Neural cell (in vitro differentiated cells): ENCODE results near the gene TSPAN15.

Experiments used
- EP300 ChIP-seq: fragments of 450-650 bp; conservative IDR thresholded peaks from 2 replicates; pipeline ENCODE4 v1.6.1; 2014; ENCODE audit warnings: antibody characterized with exemption, mild to moderate bottlenecking, moderate library complexity; ENCODE audit not compliant: poor library complexity, severe bottlenecking
- EZH2 ChIP-seq: fragments of 200-600, 300-800 bp; shearing (Covaris generic), sonication (generic); IDR thresholded peaks from 2 replicates; pipeline ENCODE4 v1.6.1; 2014; ENCODE audit warnings: antibody characterized with exemption, low read length, borderline replicate concordance, mild to moderate bottlenecking; ENCODE audit not compliant: insufficient read depth, poor library complexity, severe bottlenecking
- POLR2AphosphoS5 ChIP-seq: IDR thresholded peaks from 2 replicates; pipeline ENCODE4 v1.6.1; 2012
- RAD21 ChIP-seq: fragments of 450-650 bp; conservative IDR thresholded peaks from 2 replicates; pipeline ENCODE4 v1.6.1; 2014; ENCODE audit warnings: antibody characterized with exemption, mild to moderate bottlenecking, moderate library complexity
- REST ChIP-seq: IDR thresholded peaks from 2 replicates; pipeline ENCODE4 v1.6.1; 2012; ENCODE audit warnings: borderline replicate concordance
- SMC3 ChIP-seq: fragments of 450-650 bp; conservative IDR thresholded peaks from 2 replicates; pipeline ENCODE4 v1.6.1; 2014; ENCODE audit warnings: antibody characterized with exemption, mild to moderate bottlenecking, moderate library complexity; ENCODE audit not compliant: poor library complexity
- TAF1 ChIP-seq: IDR thresholded peaks from 2 replicates; pipeline ENCODE4 v1.6.1; 2012; ENCODE audit warnings: low read depth
- TF ChIP-seq, protein P1 (sequence below): fragments of 450-650 bp; IDR thresholded peaks from 2 replicates; pipeline ENCODE4 v1.5.1; 2014; ENCODE audit warnings: antibody characterized with exemption, mild to moderate bottlenecking, moderate library complexity; ENCODE audit not compliant: poor library complexity, severe bottlenecking

DNA sequence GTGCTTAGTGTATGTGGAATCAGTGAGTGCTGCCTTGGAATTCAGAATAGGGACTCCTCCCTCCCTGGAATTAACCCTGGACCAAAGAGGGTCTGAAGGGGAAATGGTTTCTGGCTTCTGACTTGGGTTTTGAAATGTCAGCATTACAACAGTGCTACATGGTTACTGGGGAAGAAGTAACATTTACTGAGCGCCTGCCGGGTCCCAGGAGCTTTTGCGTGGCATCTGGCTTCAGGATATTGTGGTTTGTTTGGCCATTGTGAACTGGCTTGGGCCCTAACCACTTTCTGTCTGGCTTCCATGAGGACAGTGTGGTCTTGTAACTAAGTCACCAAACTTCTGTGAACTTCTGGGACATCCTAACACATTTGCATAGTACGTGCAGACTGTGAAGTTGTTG is 21.3 kb downstream of the TSPAN15 start:
- TF ChIP-seq, protein P1, sequence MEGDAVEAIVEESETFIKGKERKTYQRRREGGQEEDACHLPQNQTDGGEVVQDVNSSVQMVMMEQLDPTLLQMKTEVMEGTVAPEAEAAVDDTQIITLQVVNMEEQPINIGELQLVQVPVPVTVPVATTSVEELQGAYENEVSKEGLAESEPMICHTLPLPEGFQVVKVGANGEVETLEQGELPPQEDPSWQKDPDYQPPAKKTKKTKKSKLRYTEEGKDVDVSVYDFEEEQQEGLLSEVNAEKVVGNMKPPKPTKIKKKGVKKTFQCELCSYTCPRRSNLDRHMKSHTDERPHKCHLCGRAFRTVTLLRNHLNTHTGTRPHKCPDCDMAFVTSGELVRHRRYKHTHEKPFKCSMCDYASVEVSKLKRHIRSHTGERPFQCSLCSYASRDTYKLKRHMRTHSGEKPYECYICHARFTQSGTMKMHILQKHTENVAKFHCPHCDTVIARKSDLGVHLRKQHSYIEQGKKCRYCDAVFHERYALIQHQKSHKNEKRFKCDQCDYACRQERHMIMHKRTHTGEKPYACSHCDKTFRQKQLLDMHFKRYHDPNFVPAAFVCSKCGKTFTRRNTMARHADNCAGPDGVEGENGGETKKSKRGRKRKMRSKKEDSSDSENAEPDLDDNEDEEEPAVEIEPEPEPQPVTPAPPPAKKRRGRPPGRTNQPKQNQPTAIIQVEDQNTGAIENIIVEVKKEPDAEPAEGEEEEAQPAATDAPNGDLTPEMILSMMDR, result no peak
- no peak for TF ChIP-seq REST
- no peak for TF ChIP-seq EZH2
- no peak for TF ChIP-seq POLR2AphosphoS5
- no peak for TF ChIP-seq TAF1
- no peak for TF ChIP-seq EP300
- no peak for TF ChIP-seq SMC3
- TF ChIP-seq RAD21, result no peak
